Measurements from ENCODE around the gene ARID1A.

DNA sequence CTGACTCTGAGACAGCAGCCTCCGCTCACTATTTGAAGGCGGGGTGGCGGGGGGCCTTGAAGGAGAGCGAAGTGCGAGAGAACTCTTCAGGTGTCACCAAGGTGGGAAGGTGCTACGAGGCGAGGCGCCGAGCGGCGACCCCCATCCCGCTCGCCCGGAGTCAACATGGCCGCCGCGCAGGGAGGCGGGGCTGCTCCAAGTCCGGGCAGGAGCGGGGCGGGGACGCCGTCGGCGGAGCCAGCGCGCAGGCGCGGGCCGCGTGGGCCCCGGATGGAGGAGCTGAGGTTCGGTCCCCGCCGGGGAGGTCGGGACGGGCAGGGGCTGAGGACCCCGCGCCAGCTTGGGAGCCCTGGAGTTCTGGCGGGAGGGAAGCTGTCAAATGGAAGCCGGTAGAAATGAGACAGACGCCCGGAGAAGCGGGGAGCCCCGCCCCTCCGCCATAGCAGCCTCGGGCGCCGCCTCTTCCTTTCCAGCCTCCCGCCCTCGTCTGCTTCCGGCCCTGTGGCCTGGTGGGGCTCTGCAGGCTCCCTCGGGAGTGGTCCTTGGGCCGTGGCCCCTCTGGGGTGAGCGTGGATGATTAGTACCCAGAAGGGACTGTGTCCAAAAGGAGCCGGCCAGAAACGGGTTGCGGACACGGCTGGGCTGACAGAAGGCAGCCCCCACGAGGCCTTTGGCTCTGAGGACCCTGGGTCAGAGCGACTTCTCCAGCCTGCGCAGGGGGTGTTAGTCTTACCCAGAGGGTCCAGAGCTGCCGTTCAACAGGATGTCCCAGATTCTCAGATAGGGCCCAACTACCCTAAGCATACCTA, 92.1 kb downstream of the ARID1A start, which contains the start of gene PIGV:
- TF ChIP-seq, protein P1, sequence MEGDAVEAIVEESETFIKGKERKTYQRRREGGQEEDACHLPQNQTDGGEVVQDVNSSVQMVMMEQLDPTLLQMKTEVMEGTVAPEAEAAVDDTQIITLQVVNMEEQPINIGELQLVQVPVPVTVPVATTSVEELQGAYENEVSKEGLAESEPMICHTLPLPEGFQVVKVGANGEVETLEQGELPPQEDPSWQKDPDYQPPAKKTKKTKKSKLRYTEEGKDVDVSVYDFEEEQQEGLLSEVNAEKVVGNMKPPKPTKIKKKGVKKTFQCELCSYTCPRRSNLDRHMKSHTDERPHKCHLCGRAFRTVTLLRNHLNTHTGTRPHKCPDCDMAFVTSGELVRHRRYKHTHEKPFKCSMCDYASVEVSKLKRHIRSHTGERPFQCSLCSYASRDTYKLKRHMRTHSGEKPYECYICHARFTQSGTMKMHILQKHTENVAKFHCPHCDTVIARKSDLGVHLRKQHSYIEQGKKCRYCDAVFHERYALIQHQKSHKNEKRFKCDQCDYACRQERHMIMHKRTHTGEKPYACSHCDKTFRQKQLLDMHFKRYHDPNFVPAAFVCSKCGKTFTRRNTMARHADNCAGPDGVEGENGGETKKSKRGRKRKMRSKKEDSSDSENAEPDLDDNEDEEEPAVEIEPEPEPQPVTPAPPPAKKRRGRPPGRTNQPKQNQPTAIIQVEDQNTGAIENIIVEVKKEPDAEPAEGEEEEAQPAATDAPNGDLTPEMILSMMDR (IDR thresholded peaks at IDR 0.05; ENCODE audit: low read length) = no peak
- no peak for TF ChIP-seq EZH2 (IDR thresholded peaks at IDR 0.05; ENCODE audit: borderline replicate concordance, low read length)

Measured in OCI-LY1 (cell line).